GM18526 (cell line): ENCODE results near the gene PAIP2B.

ENCODE experiments used
- POLR2A ChIP-seq: IDR thresholded peaks from 3 replicates; pipeline ENCODE4 v1.6.1; 2011; ENCODE audit not compliant: insufficient read length; ENCODE audit errors: extremely low read depth

The PAIP2B gene, protein sequence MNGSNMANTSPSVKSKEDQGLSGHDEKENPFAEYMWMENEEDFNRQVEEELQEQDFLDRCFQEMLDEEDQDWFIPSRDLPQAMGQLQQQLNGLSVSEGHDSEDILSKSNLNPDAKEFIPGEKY

GRCh38 chr2:71226965-71227560 lies at the start of gene PAIP2B:
Gene PAIP2B, minus strand, starts transcription at chr2:71227103. Its CDS starts 24,514 bp downstream, at chr2:71202589.
- TF ChIP-seq POLR2A: peak; percentile 32

DNA sequence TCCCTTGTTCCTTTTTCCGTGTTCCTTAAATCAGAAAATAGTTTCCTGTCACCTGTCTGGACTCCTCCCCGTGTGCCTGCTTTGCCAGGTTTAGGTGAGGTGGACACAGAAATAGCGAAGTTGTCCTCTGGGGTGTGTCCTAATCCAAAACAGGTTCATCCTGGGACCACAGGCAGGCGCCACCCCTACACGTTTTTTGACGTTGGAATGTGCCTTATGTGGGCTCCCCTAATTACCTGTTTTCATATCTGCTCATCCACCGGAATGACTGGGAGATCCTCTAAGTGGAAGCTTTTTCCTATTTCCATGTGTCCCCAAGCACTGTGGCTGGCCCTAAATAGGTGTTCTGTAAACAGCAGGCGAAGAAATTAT lies 49.0 kb upstream of the PAIP2B start:
- TF ChIP-seq POLR2A: no peak

DNA sequence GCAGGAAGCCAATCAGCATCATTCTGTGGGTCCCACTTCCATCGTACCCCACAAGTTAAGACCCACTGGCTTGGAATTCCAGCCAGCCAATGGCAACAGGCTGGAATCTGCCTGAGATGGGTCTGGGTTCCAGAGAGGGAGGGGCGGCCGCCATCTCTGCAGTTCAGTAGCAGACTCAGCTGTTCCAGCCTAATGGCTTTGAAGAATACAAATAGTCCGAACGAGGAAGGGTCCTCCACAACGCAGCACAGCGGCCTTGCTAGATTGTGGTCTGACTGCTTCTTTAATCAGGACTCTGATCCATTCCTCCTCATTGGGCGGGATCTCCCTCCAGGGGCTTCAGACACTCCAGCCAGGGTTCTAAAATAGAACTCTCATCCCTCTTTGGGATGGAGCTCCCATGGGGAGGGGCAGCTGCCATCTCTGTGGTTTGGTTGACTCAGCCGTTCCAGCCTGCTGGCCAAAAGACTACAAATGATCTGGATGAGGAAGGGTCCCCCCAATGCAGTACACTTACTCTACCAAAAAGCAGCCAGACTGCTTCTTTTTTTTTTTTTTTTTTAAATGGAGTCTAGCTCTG lies 42.7 kb upstream of the PAIP2B start:
- TF ChIP-seq POLR2A: no peak

GRCh38 chr2:71263386-71263785 lies 36.5 kb upstream of the PAIP2B start:
- no peak for TF ChIP-seq POLR2A

DNA sequence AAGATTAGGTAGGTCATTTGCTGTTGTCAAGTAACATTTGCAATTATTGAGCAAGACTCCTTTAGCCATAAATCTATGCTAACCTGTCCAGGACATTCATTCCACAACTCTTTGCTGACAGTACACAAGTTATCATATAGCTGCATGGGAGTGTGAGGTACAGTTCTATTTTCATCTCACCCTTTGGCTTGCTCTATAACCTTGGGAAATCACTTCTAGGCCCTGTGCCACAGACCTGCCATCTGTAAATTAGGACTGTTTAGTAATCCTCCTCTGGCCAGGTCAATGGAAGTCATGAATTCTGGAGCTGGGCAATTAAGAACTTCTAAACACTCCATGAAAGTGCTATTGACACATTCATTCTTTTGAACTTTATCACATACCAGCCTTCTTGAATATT lies 34.6 kb upstream of the PAIP2B start:
- no peak for TF ChIP-seq POLR2A

DNA sequence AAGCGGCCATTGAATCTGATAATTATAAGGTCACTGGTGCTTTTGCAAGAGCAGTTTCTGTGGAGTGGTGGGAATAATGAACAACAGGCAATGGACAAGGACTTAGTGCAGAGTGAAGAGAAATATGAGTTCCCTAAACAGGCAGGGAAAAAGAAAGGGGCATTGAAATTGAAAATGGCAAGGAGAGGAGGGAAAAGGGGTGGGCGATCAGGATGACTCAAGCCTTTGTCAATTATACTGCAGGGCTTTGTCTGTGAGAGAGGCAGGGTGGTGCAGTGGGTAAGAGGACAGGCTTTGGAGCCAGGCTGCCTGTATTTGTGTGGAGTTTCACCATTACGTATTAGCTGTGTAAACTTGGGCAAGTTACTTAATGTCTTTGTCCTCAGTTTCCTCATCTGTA lies 29.5 kb upstream of the PAIP2B start:
- no peak for TF ChIP-seq POLR2A

GRCh38 chr2:71254776-71255175 lies 27.9 kb upstream of the PAIP2B start:
- no peak for TF ChIP-seq POLR2A

DNA sequence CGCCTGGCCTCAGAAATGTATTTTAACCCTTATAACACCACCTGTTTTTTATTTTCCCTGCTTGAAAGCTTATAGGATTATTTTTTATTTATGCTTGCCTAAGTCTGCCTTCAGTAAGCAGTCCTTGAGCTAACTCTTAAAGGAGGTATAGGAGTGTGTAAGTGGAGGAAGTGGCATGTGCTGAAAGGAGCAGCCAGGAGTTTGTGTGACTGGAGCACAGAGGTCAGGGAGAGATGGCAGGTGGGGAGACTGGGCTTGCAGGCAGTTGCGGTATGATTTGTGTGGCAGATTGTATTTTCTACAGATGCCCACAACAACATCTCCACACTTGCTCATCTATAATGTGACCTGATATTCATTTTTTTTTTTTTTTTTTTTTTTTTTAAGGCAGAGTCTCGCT lies 27.2 kb upstream of the PAIP2B start:
- TF ChIP-seq POLR2A: no peak

- no peak for TF ChIP-seq POLR2A
These were observed 26.6 kb upstream of the PAIP2B start for GRCh38 chr2:71253476-71253875.

- TF ChIP-seq POLR2A: no peak
These were observed 26.0 kb upstream of the PAIP2B start for GRCh38 chr2:71252862-71253261.

DNA sequence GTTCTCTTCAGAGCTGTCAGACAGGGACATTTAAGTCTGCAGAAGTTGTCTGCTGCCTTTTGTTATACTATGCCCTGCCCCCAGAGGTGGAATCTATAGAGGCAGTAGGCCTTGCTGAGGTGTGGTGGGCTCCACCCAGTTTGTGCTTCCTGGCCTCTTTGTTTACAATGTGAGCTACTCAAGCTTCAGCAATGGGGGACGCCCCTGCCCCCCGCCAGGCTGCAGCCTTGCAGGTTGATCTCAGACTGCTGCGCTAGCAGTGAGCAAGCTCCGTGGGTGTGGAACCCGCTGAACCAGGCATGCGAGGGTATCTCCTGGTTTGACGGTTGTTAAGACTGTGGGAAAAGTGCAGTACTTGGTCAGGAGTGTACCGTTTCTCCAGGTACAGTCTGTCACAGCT lies 24.0 kb upstream of the PAIP2B start:
- no peak for TF ChIP-seq POLR2A

GRCh38 chr2:71244302-71244660 lies 17.4 kb upstream of the PAIP2B start:
- no peak for TF ChIP-seq POLR2A

GRCh38 chr2:71243634-71244301 lies 16.9 kb upstream of the PAIP2B start:
- TF ChIP-seq POLR2A: no peak

GRCh38 chr2:71240794-71241193 lies 13.9 kb upstream of the PAIP2B start:
- no peak for TF ChIP-seq POLR2A

GRCh38 chr2:71238089-71238488 lies 11.2 kb upstream of the PAIP2B start:
- TF ChIP-seq POLR2A: no peak

- no peak for TF ChIP-seq POLR2A
These were observed 9.2 kb upstream of the PAIP2B start for GRCh38 chr2:71235930-71236587.
